Uterus (tissue), 4 donors: ENCODE data around the gene SFXN5. TPM values are rescaled to one million over a fixed set of nuclear protein-coding genes. Genes with fewer than 3 reads are reported as not detected.
A peak's percentile ranks its signal among the peaks of the same experiment; 100 is the strongest.

Experiments used
- DNase-seq, 2 donors: peaks; one replicate each; pipeline ENCODE4 v3.0.0-alpha.2; 2019 to 2020
- H3K27ac ChIP-seq, 2 donors: fragments of 200-600 bp; sonication (generic); 1 replicate in 1 of 2; 2 replicates in 1 of 2; pipeline ENCODE4 v1.5.1; 2016 to 2018
- H3K27me3 ChIP-seq, 2 donors: fragments of 200-600 bp; sonication (generic); one replicate each; pipeline ENCODE4 v1.5.1; 2018 to 2019; ENCODE audit warnings: control low read depth in 1 of 2
- H3K36me3 ChIP-seq, 2 donors: fragments of 200-600 bp; sonication (generic); one replicate each; pipeline ENCODE4 v1.5.1; 2019; ENCODE audit warnings: control low read depth in 1 of 2
- H3K4me1 ChIP-seq, 2 donors: fragments of 200-600 bp; sonication (generic); one replicate each; pipeline ENCODE4 v1.5.1; 2018 to 2019; ENCODE audit warnings: control low read depth in 1 of 2
- H3K4me3 ChIP-seq, 2 donors: fragments of 200-600 bp; sonication (generic); 1 replicate in 1 of 2; 2 replicates in 1 of 2; pipeline ENCODE4 v1.5.1; 2018 to 2019; ENCODE audit warnings: mild to moderate bottlenecking in 1 of 2
- H3K9me3 ChIP-seq, 2 donors: fragments of 200-600 bp; sonication (generic); one replicate each; pipeline ENCODE4 v1.5.1; 2019; ENCODE audit warnings: control low read depth in 1 of 2
- CTCF ChIP-seq, 4 experiments: fragments of 200-600 bp in 2 of 4; fragments of 450-650 bp in 2 of 4; sonication (generic) in 2 of 4; IDR thresholded peaks; one replicate each; pipeline ENCODE4 v1.5.1; 2016 to 2019; ENCODE audit warnings: antibody characterized with exemption in 4 of 4, mild to moderate bottlenecking in 2 of 4, moderate library complexity in 1 of 4
- POLR2A ChIP-seq, 2 donors: fragments of 450-650 bp; IDR thresholded peaks; one replicate each; pipeline ENCODE4 v1.6.1; 2016; ENCODE audit warnings: antibody characterized with exemption in 2 of 2, mild to moderate bottlenecking in 1 of 2, moderate library complexity in 1 of 2
- intact Hi-C: fragments of 100-400 bp; cut with DNase I; formaldehyde crosslinking; loops from one replicate; pipeline ENCODE4 v1.15.1; 2023; ENCODE audit warnings: low total_unique reads
- total RNA-seq, 4 donors: library from RNA; depleted of rRNA in 3 of 4; stranded (reverse); fragments of >200 nt in 3 of 4; gene quantifications; one replicate each; pipeline versions ENCODE4 v1.1.0 to v1.2.4, GENCODE V29; 2014 to 2023
- donor health status: DM: yes; HTN: yes; CAD: no.

Gene SFXN5
- total RNA-seq, 4 donors from 2014 or later, result 2.1 to 16.0 (median 10.6) TPM

- TF ChIP-seq POLR2A (IDR thresholded peaks at IDR 0.05) (no peak), CTCF (IDR thresholded peaks at IDR 0.05) (no peak)
- Histone ChIP-seq H3K9me3 (no peaks in the 10 kb centered on the region), H3K27ac (no peak overlapping the region), H3K27me3 (no peaks in the 10 kb centered on the region), H3K4me1 (no peaks in the 10 kb centered on the region), H3K36me3 (no peaks in the 10 kb centered on the region), H3K4me3 (no peak overlapping the region)
- intact Hi-C loops, result no loop called here
- DNase-seq, result no peak
These were observed 53.2 kb downstream of the SFXN5 start for GRCh38 chr2:73018188-73018825.

- Histone ChIP-seq H3K36me3 (no peaks in the 10 kb centered on the region), H3K27ac (no peak overlapping the region), H3K9me3 (no peaks in the 10 kb centered on the region), H3K4me3 (no peak overlapping the region), H3K27me3 (no peaks in the 10 kb centered on the region), H3K4me1 (no peaks in the 10 kb centered on the region)
- intact Hi-C loops, result no loop called here
- no peak for DNase-seq
- TF ChIP-seq POLR2A (IDR thresholded peaks at IDR 0.05) (no peak), CTCF (IDR thresholded peaks at IDR 0.05) (no peak)
These were observed 57.6 kb downstream of the SFXN5 start for GRCh38 chr2:73013936-73014335.

GRCh38 chr2:73009177-73009839 lies 62.2 kb downstream of the SFXN5 start:
- Histone ChIP-seq H3K9me3 (no peaks in the 10 kb centered on the region), H3K27me3 (no peaks in the 10 kb centered on the region), H3K4me1 (no peaks in the 10 kb centered on the region), H3K4me3 (no peak overlapping the region), H3K27ac (no peak overlapping the region), H3K36me3 (no peaks in the 10 kb centered on the region)
- intact Hi-C loops, result no loop called here
- DNase-seq, result peak in 1 of 2 donors; percentile 4
- no peak for TF ChIP-seq CTCF (IDR thresholded peaks at IDR 0.05)

GRCh38 chr2:73008766-73009135 lies 62.8 kb downstream of the SFXN5 start:
- intact Hi-C loops, result no loop called here
- no peaks in the 10 kb centered on the region for H3K27me3 ChIP-seq
- no peak for TF ChIP-seq CTCF (IDR thresholded peaks at IDR 0.05)
- TF ChIP-seq POLR2A (IDR thresholded peaks at IDR 0.05), result no peak
- H3K36me3 ChIP-seq, result no peaks in the 10 kb centered on the region
- no peak for DNase-seq
- no peak overlapping the region for H3K4me3 ChIP-seq
- H3K4me1 ChIP-seq, result no peaks in the 10 kb centered on the region
- H3K27ac ChIP-seq, result no peak overlapping the region
- no peaks in the 10 kb centered on the region for H3K9me3 ChIP-seq

- peak in 1 of 2 donors; percentile 1 for DNase-seq
- intact Hi-C loops, result no loop called here
These were observed 63.3 kb downstream of the SFXN5 start for GRCh38 chr2:73007991-73008765.

More at GRCh38 chr2:73007991-73008765, 63.3 kb downstream of the SFXN5 start:
- Histone ChIP-seq H3K27me3 (no peaks in the 10 kb centered on the region), H3K27ac (no peak overlapping the region), H3K4me3 (no peak overlapping the region), H3K4me1 (no peaks in the 10 kb centered on the region), H3K9me3 (no peaks in the 10 kb centered on the region), H3K36me3 (no peaks in the 10 kb centered on the region)
- no peak for TF ChIP-seq POLR2A (IDR thresholded peaks at IDR 0.05)
- TF ChIP-seq CTCF (IDR thresholded peaks at IDR 0.05), result no peak
